Measurements from ENCODE around the gene CCR5AS.

CCR5AS gene

DNA sequence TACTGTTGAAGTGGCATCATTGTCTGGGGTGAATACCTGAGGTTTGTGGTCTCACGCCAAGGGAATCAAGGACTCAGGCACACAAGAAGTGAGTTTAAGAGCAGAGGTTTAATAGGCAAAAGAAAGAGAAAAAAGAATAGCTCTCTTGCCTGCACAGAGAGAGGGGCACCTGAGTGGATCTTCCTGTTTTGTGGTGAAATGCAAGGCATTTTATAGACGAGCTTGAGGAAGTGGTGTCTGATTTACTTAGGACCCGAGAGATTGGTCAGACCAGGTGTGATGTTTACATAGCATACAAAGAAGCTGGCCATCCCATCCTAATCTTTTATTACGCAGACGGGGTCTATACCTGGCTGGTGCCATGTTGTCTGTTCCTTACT, 22.9 kb downstream of the CCR5AS start:
- TF ChIP-seq, protein P1, sequence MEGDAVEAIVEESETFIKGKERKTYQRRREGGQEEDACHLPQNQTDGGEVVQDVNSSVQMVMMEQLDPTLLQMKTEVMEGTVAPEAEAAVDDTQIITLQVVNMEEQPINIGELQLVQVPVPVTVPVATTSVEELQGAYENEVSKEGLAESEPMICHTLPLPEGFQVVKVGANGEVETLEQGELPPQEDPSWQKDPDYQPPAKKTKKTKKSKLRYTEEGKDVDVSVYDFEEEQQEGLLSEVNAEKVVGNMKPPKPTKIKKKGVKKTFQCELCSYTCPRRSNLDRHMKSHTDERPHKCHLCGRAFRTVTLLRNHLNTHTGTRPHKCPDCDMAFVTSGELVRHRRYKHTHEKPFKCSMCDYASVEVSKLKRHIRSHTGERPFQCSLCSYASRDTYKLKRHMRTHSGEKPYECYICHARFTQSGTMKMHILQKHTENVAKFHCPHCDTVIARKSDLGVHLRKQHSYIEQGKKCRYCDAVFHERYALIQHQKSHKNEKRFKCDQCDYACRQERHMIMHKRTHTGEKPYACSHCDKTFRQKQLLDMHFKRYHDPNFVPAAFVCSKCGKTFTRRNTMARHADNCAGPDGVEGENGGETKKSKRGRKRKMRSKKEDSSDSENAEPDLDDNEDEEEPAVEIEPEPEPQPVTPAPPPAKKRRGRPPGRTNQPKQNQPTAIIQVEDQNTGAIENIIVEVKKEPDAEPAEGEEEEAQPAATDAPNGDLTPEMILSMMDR (IDR thresholded peaks at IDR 0.05; ENCODE audit: low read depth, low read length) = no peak
- no peak for TF ChIP-seq EZH2phosphoT487 (IDR thresholded peaks at IDR 0.05; ENCODE audit: low read depth)
- Histone ChIP-seq H3K27me3 (ENCODE audit: low read depth, low read length) (0 out of 2 replicates have a peak, but pooled peaks cover 6% of the 10 kb centered on the region), H3K27ac (ENCODE audit: low read length) (no peak overlapping the region), H3K9me3 (ENCODE audit: insufficient read depth, low read length) (no peaks in the 10 kb centered on the region), H3K4me3 (ENCODE audit: low read length) (peak overlapping the region; percentile 3; the same call in 1 of the 2 replicates), H3K36me3 (replicated peaks; ENCODE audit: low read depth, low read length) (no peaks in the 10 kb centered on the region), H3K4me2 (ENCODE audit: low read length) (peak overlapping the region; percentile 40), H3K79me2 (ENCODE audit: low read length) (no peaks in the 10 kb centered on the region), H4K20me1 (ENCODE audit: insufficient read depth, low read length) (no peaks in the 10 kb centered on the region), H3K4me1 (ENCODE audit: low read length) (peaks cover 33% of the 10 kb centered on the region), H2AFZ (ENCODE audit: low read depth, low read length) (0 out of 2 replicates have a peak overlapping the region, but pooled peaks have one; percentile 3), H3K9ac (ENCODE audit: low read length) (no peak overlapping the region)

DNA sequence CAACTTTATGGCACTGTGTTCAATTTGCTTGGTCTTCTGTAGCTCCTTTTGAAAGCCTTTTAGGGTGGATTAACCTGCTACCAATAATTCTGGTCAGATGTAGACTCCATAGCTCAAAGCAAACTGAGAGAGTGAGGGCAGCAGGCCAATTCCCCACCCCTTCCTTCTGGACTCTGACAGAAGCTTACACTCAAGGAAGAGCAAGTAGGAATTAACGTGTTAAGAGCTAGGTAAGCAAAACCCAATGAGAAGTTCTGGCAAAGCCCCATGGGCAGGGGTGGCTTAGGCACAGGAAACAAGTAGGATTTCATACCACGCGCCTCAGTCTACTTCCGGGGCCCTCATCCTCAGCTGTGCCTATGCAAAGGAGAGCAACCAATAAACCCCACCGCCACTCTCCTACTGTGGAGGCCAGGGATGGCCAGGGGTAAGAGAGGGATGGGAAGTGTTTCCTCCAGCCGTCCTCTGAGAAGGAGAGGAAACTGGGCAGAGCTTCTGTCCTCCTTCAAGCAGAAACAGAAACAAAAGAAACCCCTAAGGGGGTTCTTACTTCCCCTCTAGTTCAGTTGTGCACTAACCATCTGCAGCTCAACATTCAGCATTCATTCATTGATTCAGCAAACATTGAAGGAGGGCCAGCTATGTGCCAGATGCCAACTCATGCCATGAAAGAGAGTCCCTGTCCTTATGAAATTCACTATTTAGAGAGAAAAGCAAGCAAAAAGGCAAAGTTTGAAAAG, 23.5 kb downstream of the CCR5AS start:
- Histone ChIP-seq H3K4me1 (ENCODE audit: low read length) (peaks cover 36% of the 10 kb centered on the region), H3K9me3 (ENCODE audit: insufficient read depth, low read length) (no peaks in the 10 kb centered on the region), H3K36me3 (replicated peaks; ENCODE audit: low read depth, low read length) (no peaks in the 10 kb centered on the region), H3K27ac (ENCODE audit: low read length) (no peak overlapping the region), H3K79me2 (ENCODE audit: low read length) (no peaks in the 10 kb centered on the region), H3K4me3 (ENCODE audit: low read length) (peak overlapping the region; percentile 3; the same call in 1 of the 2 replicates), H3K4me2 (ENCODE audit: low read length) (peak overlapping the region; percentile 40), H2AFZ (ENCODE audit: low read depth, low read length) (peak overlapping the region; percentile 83), H3K9ac (ENCODE audit: low read length) (no peak overlapping the region), H4K20me1 (ENCODE audit: insufficient read depth, low read length) (no peaks in the 10 kb centered on the region), H3K27me3 (ENCODE audit: low read depth, low read length) (0 out of 2 replicates have a peak, but pooled peaks cover 6% of the 10 kb centered on the region)
- TF ChIP-seq, protein P1 (IDR thresholded peaks at IDR 0.05; ENCODE audit: low read depth, low read length) = no peak
- no peak for TF ChIP-seq EZH2phosphoT487 (IDR thresholded peaks at IDR 0.05; ENCODE audit: low read depth)

DNA sequence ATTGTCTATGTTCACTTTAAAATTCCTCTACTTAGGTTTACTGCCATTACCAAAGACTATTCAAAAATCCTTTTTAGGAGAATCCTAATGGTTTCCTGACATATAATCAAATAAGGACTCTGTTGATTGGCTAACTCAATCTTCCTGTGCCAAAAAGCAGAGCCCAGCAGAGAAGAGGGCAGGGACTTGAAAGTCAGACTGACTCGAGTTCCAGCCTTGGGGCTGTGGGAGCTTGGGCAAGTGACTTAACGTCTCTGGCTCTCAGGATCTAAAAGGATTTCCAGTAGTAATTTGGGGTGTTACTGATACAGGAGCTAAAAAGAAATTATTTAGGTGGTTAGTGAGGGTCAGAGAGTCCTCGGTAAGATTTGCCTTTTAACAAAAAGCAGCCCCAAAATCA, 25.2 kb downstream of the CCR5AS start:
- Histone ChIP-seq H3K9me3 (ENCODE audit: insufficient read depth, low read length) (no peaks in the 10 kb centered on the region), H3K27ac (ENCODE audit: low read length) (no peak overlapping the region), H3K27me3 (ENCODE audit: low read depth, low read length) (peaks cover 9% of the 10 kb centered on the region), H3K36me3 (replicated peaks; ENCODE audit: low read depth, low read length) (no peaks in the 10 kb centered on the region), H3K4me2 (ENCODE audit: low read length) (no peak overlapping the region), H4K20me1 (ENCODE audit: insufficient read depth, low read length) (no peaks in the 10 kb centered on the region), H3K4me3 (ENCODE audit: low read length) (no peak overlapping the region), H2AFZ (ENCODE audit: low read depth, low read length) (no peak overlapping the region), H3K79me2 (ENCODE audit: low read length) (no peaks in the 10 kb centered on the region), H3K4me1 (ENCODE audit: low read length) (peaks cover 36% of the 10 kb centered on the region), H3K9ac (ENCODE audit: low read length) (no peak overlapping the region)
- TF ChIP-seq, protein P1 (IDR thresholded peaks at IDR 0.05; ENCODE audit: low read depth, low read length) = no peak
- no peak for TF ChIP-seq EZH2phosphoT487 (IDR thresholded peaks at IDR 0.05; ENCODE audit: low read depth)

DNA sequence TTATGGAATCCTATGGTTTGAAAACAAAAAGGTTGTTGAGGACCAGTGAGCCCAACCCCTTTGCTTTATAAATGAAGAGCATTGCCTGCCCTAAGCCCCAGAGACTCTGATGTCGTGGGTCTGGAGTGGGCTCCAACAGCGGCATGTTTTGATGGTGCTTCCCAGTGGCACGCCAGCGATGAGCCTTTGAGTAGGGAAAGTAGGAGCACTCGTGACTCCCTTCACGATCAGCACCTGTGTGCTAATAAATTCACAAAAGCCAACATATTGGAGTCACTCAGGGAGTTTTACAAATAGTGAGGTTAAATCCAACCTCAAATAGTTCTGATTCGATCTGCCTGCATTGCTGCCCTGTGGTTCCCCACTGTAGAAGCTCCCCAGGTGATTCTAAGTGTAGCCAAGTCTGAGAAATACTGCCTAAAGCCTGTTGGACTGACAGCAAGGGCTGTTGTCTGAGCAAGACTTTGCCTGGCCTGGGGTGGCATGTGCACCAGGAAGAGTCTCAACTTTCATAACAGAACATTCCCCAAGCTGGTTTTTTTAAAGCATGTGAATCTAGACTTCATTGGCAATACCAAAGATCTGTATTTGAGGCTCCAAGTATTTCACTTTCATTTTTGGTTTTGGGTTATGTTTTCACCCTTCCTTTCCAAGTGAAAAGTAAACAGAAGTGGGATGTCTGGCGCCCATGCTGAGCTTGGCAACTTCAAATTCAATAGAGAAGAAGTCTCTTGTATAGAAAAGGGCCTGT, 26.2 kb downstream of the CCR5AS start:
- no peak overlapping the region for H3K27ac ChIP-seq (ENCODE audit: low read length)
- peak overlapping the region; percentile 65 for H3K4me2 ChIP-seq (ENCODE audit: low read length)
- H3K79me2 ChIP-seq (ENCODE audit: low read length) = no peaks in the 10 kb centered on the region
- H3K4me1 ChIP-seq (ENCODE audit: low read length) = peaks cover 36% of the 10 kb centered on the region
- no peaks in the 10 kb centered on the region for H3K9me3 ChIP-seq (ENCODE audit: insufficient read depth, low read length)
- no peak overlapping the region; the same call in 1 of the 2 replicates for H3K9ac ChIP-seq (ENCODE audit: low read length)
- H3K27me3 ChIP-seq (ENCODE audit: low read depth, low read length) = peaks cover 18% of the 10 kb centered on the region
- no peaks in the 10 kb centered on the region for H4K20me1 ChIP-seq (ENCODE audit: insufficient read depth, low read length)
- H3K36me3 ChIP-seq (replicated peaks; ENCODE audit: low read depth, low read length) = no peaks in the 10 kb centered on the region
- H2AFZ ChIP-seq (ENCODE audit: low read depth, low read length) = peak overlapping the region; percentile 43
- peak overlapping the region; percentile 37 for H3K4me3 ChIP-seq (ENCODE audit: low read length)
- TF ChIP-seq, protein P1 (IDR thresholded peaks at IDR 0.05; ENCODE audit: low read depth, low read length) = no peak
- no peak for TF ChIP-seq EZH2phosphoT487 (IDR thresholded peaks at IDR 0.05; ENCODE audit: low read depth)

All from OCI-LY3 (cell line).